ENCODE data around the gene RAC3. TPM values are rescaled to one million over a fixed set of nuclear protein-coding genes. Genes with fewer than 3 reads are reported as not detected.

RAC3 gene
- total and polyA plus RNA-seq, 9 of the 15 experiments (the other 6 are each of a cell fraction or from before 2014, with no cell fraction given): 0.23 to 292 (median 118) TPM

GRCh38 chr17:82077617-82078358 is 46.3 kb downstream of the RAC3 start:
- Histone ChIP-seq H3K4me2 (ENCODE audit: insufficient read depth, low read length) (no peak overlapping the region), H3K9me3 (replicated peaks; ENCODE audit: control insufficient read depth, insufficient read depth, low read depth, low read length) (no peaks in the 10 kb centered on the region), H3K27me3 (ENCODE audit: control insufficient read depth in 2 of 2, insufficient read depth in 2 of 2, low read length in 2 of 2) (no peaks in the 10 kb centered on the region), H3K4me3 (no peak overlapping the region), H3K9me1 (ENCODE audit: control insufficient read depth, insufficient read depth, low read length) (peaks cover 3% of the 10 kb centered on the region), H2AFZ (ENCODE audit: low read depth, low read length) (no peak overlapping the region), H3K4me1 (replicated peaks in 1 of 2; ENCODE audit: control insufficient read depth in 2 of 2, insufficient read depth in 2 of 2, low read length in 2 of 2) (peaks cover 0 to 57% of the 10 kb centered on the region in 2 experiments; a peak in 2 of 5 replicates), H3K27ac (ENCODE audit: extremely low read depth, low read depth, low read length) (no peak overlapping the region), H3K36me3 (ENCODE audit: control insufficient read depth, insufficient read depth, low read length) (peaks cover 51% of the 10 kb centered on the region; the same call in 2 of the 3 replicates), H3K9ac (ENCODE audit: insufficient read depth in 1 of 2, low read depth in 2 of 2, low read length in 2 of 2) (no peak overlapping the region), H4K20me1 (replicated peaks; ENCODE audit: control insufficient read depth, insufficient read depth, low read length) (peaks cover 27% of the 10 kb centered on the region), H3K79me2 (ENCODE audit: control insufficient read depth, insufficient read depth, low read length) (no peaks in the 10 kb centered on the region; the same call in 2 of the 3 replicates)
- ChIA-PET POLR2A (interaction anchor here (0.7 to 4.2 kb wide), 6 partner anchors 10 to 208 kb away, joined by 3 to 52 read pairs (median 5); partner anchors contain the start of gene DUS1L), CTCF (ENCODE audit: low intra/inter-chr PET ratio) (no interaction called here)
- DNase-seq (ENCODE audit: extremely low read depth in 1 of 4, low spot score in 3 of 4) (peak in 1 of 4 experiments; percentile 38), ATAC-seq (peak; percentile 27), FAIRE-seq (peak; percentile 46)
- WGBS (ENCODE audit: insufficient coverage, low coverage, missing lambda C conversion rate): 72% methylated on average over 26 of the region's 28 CpGs
- BruUV-seq (replicated peaks): no TSS peak
- intact Hi-C loops (cut with micrococcal nuclease) (no loop called here), in situ Hi-C loops (cut with MboI) (no loop called here)
- TF ChIP-seq POLR2B (IDR thresholded peaks at IDR 0.05; ENCODE audit: low read depth, partially characterized antibody) (peak; percentile 70), PCBP1 (IDR thresholded peaks at IDR 0.05; ENCODE audit: low read depth, low read length, poor library complexity, severe bottlenecking) (peak; percentile 16), ILK (tag; IDR thresholded peaks at IDR 0.05; ENCODE audit: borderline replicate concordance, low read depth) (no peak), TAF1 (IDR thresholded peaks at IDR 0.05; ENCODE audit: control insufficient read depth, extremely low read depth, insufficient read depth, low read length, severe bottlenecking) (peak; percentile 7), SMC3 (conservative IDR thresholded peaks at IDR 0.05; ENCODE audit: insufficient read depth, low read depth, low read length) (no peak), SUPT5H (IDR thresholded peaks at IDR 0.05) (peak; percentile 83), ARNT (IDR thresholded peaks at IDR 0.05) (no peak), ILF3 (IDR thresholded peaks at IDR 0.05; ENCODE audit: borderline replicate concordance) (peak; percentile 11; the same call in 1 of the 2 replicates), POLR2AphosphoS2 (IDR thresholded peaks at IDR 0.05; ENCODE audit: low read length) (peak; percentile 73; the same call in 1 of the 2 replicates), MYNN (IDR thresholded peaks at IDR 0.05) (peak; percentile 17; the same call in 1 of the 2 replicates), MYNN (CRISPR knock-in tag; IDR thresholded peaks at IDR 0.05) (no peak), ZNF57 (CRISPR knock-in tag; IDR thresholded peaks at IDR 0.05) (no peak), ETS1 (conservative IDR thresholded peaks at IDR 0.05; ENCODE audit: control insufficient read depth, low read depth, low read length) (peak; percentile 32; the same call in 1 of the 2 replicates), RBFOX2 (IDR thresholded peaks at IDR 0.05; ENCODE audit: low read depth, low read length) (peak; percentile 66), POLR2AphosphoS5 (IDR thresholded peaks at IDR 0.05; ENCODE audit: control insufficient read depth, insufficient read depth, low read depth, low read length) (0 out of 2 replicates have a peak, but pooled peaks have one; percentile 25)
- TF ChIP-seq, protein P1, sequence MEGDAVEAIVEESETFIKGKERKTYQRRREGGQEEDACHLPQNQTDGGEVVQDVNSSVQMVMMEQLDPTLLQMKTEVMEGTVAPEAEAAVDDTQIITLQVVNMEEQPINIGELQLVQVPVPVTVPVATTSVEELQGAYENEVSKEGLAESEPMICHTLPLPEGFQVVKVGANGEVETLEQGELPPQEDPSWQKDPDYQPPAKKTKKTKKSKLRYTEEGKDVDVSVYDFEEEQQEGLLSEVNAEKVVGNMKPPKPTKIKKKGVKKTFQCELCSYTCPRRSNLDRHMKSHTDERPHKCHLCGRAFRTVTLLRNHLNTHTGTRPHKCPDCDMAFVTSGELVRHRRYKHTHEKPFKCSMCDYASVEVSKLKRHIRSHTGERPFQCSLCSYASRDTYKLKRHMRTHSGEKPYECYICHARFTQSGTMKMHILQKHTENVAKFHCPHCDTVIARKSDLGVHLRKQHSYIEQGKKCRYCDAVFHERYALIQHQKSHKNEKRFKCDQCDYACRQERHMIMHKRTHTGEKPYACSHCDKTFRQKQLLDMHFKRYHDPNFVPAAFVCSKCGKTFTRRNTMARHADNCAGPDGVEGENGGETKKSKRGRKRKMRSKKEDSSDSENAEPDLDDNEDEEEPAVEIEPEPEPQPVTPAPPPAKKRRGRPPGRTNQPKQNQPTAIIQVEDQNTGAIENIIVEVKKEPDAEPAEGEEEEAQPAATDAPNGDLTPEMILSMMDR (IDR thresholded peaks at IDR 0.05 in 2 of 3, conservative IDR thresholded peaks at IDR 0.05 in 1 of 3; ENCODE audit: insufficient read depth in 2 of 3, low read depth in 1 of 3, low read length in 3 of 3): peak in 2 of 3 experiments; percentile 7 to 29; a peak in 2 of 6 replicates

Measured in K562 (cell line).